Measurements from ENCODE around the gene DSE.

- TF ChIP-seq CTCF (conservative IDR thresholded peaks at IDR 0.05 in 1 of 2, IDR thresholded peaks at IDR 0.05 in 1 of 2; ENCODE audit: low read depth in 1 of 2, low read length in 2 of 2), result no peak
- no peak for TF ChIP-seq EZH2 (IDR thresholded peaks at IDR 0.05; ENCODE audit: low read length, missing control alignments)
These were observed 11.6 kb upstream of the DSE start for GRCh38 chr6:116359131-116359530.
